HepG2 (cell line): ENCODE results near the gene INHA. TPM values are rescaled to one million over a fixed set of nuclear protein-coding genes. Genes with fewer than 3 reads are reported as not detected.
A peak's percentile ranks its signal among the peaks of the same experiment; 100 is the strongest.

ENCODE experiments used
- ATAC-seq: fragments of 200-7000 bp; cut with Tn5 transposase; 3 replicates; pipeline ENCODE4 v1.9.1; 2020; ENCODE audit warnings: mild to moderate bottlenecking, moderate library complexity
- BruUV-seq: library from RNA; stranded (reverse); fragments of 400-500 nt; replicated peaks from 2 replicates; lab custom pipeline; 2021; lab: Mats Ljungman, UMichigan
- CTCF ChIA-PET: fragments of 300-600 bp; formaldehyde crosslinking; extraction: SDS; loops from one replicate; lab custom pipeline; 2021; ENCODE audit warnings: low total read pairs, inconsistent platforms, low intra/inter-chr PET ratio; lab: Yijun Ruan, JAX
- POLR2A ChIA-PET: fragments of 350-600 bp; sonication (Branson Sonifier 250); formaldehyde crosslinking; loops from one replicate; lab custom pipeline; 2020; ENCODE audit warnings: antibody characterized with exemption, inconsistent platforms; lab: Yijun Ruan, JAX
- DNase-seq: peaks from one replicate; pipeline ENCODE4 v3.0.0-alpha.2; 2015; ENCODE audit warnings: low spot score
- FAIRE-seq: peaks from 3 replicates; lab custom pipeline; 2011; peaks lifted over from hg19 to GRCh38; lab: Jason Lieb, UNC
- H2AFZ ChIP-seq: one replicate; pipeline ENCODE4 v1.6.1; 2011; ENCODE audit warnings: low read length, inconsistent platforms
- H3K27ac ChIP-seq: fragments of 300-600 bp; 3 replicates; pipeline ENCODE4 v1.8.0; 2011; ENCODE audit warnings: mixed run types, mild to moderate bottlenecking, mixed read lengths, low read length, inconsistent platforms; ENCODE audit not compliant: insufficient read depth; ENCODE audit errors: extremely low read length
- H3K27me3 ChIP-seq, 2 experiments: fragments of 200-600 bp in 1 of 2; 2 replicates in 1 of 2; 3 replicates in 1 of 2; pipeline versions ENCODE4 v1.6.0 to v1.8.0; 2011; ENCODE audit warnings: low read length in 2 of 2, mild to moderate bottlenecking in 2 of 2, moderate library complexity in 2 of 2, inconsistent platforms in 1 of 2; ENCODE audit not compliant: insufficient read depth in 2 of 2, control insufficient read depth in 1 of 2
- H3K36me3 ChIP-seq, 2 experiments: fragments of 200-600 bp in 1 of 2; replicated peaks in 1 of 2; 2 replicates in 1 of 2; 3 replicates in 1 of 2; pipeline versions ENCODE4 v1.5.1 to v1.8.0; 2011; ENCODE audit warnings: low read length in 2 of 2, inconsistent platforms in 1 of 2; ENCODE audit not compliant: insufficient read depth in 2 of 2, control insufficient read depth in 1 of 2
- H3K4me1 ChIP-seq: 2 replicates; pipeline ENCODE4 v1.5.1; 2012; ENCODE audit warnings: low read length, inconsistent platforms; ENCODE audit not compliant: insufficient read depth
- H3K4me2 ChIP-seq: 2 replicates; pipeline ENCODE4 v1.6.0; 2011; ENCODE audit warnings: low read depth, low read length, inconsistent platforms
- H3K4me3 ChIP-seq, 3 experiments: fragments of 200-600 bp in 1 of 3; sonication (generic), shearing (Covaris generic) in 1 of 3; replicated peaks in 1 of 3; 2 replicates each; pipeline ENCODE4 v1.5.1; 2011 to 2016; ENCODE audit warnings: low read length in 3 of 3, inconsistent platforms in 2 of 3, low read depth in 2 of 3, mild to moderate bottlenecking in 2 of 3, control low read depth in 1 of 3, mixed read lengths in 1 of 3; ENCODE audit not compliant: insufficient read depth in 1 of 3
- H3K79me2 ChIP-seq: one replicate; pipeline ENCODE4 v1.6.1; 2011; ENCODE audit warnings: low read length, inconsistent platforms; ENCODE audit not compliant: insufficient read depth
- H3K9ac ChIP-seq: 2 replicates; pipeline ENCODE4 v1.6.0; 2011; ENCODE audit warnings: mild to moderate bottlenecking, low read depth, low read length, inconsistent platforms; ENCODE audit not compliant: insufficient read depth
- H3K9me3 ChIP-seq: 2 replicates; pipeline ENCODE4 v1.5.1; 2012; ENCODE audit warnings: mild to moderate bottlenecking, low read length
- H4K20me1 ChIP-seq: 2 replicates; pipeline ENCODE4 v1.6.0; 2011; ENCODE audit warnings: inconsistent platforms, mild to moderate bottlenecking, low read length, moderate library complexity; ENCODE audit not compliant: insufficient read depth
- CCAR2 ChIP-seq: fragments of 200-400 bp; formaldehyde crosslinking; optimal IDR thresholded peaks from 2 replicates; pipeline ENCODE3; 2018; ENCODE audit warnings: low read depth, mild to moderate bottlenecking, low read length, moderate library complexity
- FIP1L1 ChIP-seq: fragments of 200-400 bp; formaldehyde crosslinking; IDR thresholded peaks from 2 replicates; pipeline ENCODE4 v1.6.1; 2018; ENCODE audit warnings: low read depth, mild to moderate bottlenecking, low read length, moderate library complexity, borderline replicate concordance; ENCODE audit not compliant: insufficient read depth
- HIVEP1 ChIP-seq: sonication (generic); formaldehyde crosslinking; IDR thresholded peaks from 2 replicates; pipeline ENCODE4 v1.4.0; 2020; ENCODE audit warnings: mild to moderate bottlenecking, missing genetic modification reagents
- HNRNPL ChIP-seq: fragments of 200-400 bp; formaldehyde crosslinking; IDR thresholded peaks from 2 replicates; pipeline ENCODE4 v1.6.1; 2017; ENCODE audit warnings: mild to moderate bottlenecking, low read depth, low read length
- RBFOX2 ChIP-seq: fragments of 200-400 bp; formaldehyde crosslinking; IDR thresholded peaks from 2 replicates; pipeline ENCODE4 v1.6.1; 2017; ENCODE audit warnings: low read depth, mild to moderate bottlenecking, low read length
- ZBTB3 ChIP-seq: sonication (generic); formaldehyde crosslinking; IDR thresholded peaks from 2 replicates; pipeline ENCODE4 v1.4.0; 2020; ENCODE audit warnings: low read depth, mild to moderate bottlenecking, moderate library complexity, missing genetic modification reagents, borderline replicate concordance
- ZFX ChIP-seq: sonication (generic); formaldehyde crosslinking; IDR thresholded peaks from 2 replicates; pipeline ENCODE4 v1.4.0; 2020; ENCODE audit warnings: mild to moderate bottlenecking, low read depth, missing genetic modification reagents, moderate library complexity
- ZNF660 ChIP-seq: sonication (generic); formaldehyde crosslinking; IDR thresholded peaks from 2 replicates; pipeline ENCODE4 v1.5.1; 2020; ENCODE audit warnings: mild to moderate bottlenecking, low read depth, missing genetic modification reagents, borderline replicate concordance
- ZNF792 ChIP-seq: IDR thresholded peaks from 2 replicates; pipeline ENCODE4 v1.6.1; 2016
- ZNF841 ChIP-seq: sonication (generic); formaldehyde crosslinking; IDR thresholded peaks from 2 replicates; pipeline ENCODE4 v1.8.1; 2023; ENCODE audit warnings: missing genetic modification reagents, borderline replicate concordance
- ZNF891 ChIP-seq: sonication (generic); formaldehyde crosslinking; IDR thresholded peaks from 2 replicates; pipeline ENCODE4 v1.5.0; 2020; ENCODE audit warnings: mild to moderate bottlenecking, missing genetic modification reagents
- WGBS: methylation state at CpG from one replicate; pipeline ENCODE4 v1.1.6; 2017; ENCODE audit warnings: low lambda C conversion rate; 5-methylcytosine and 5-hydroxymethylcytosine counted together
- in situ Hi-C: cut with HindIII; loops from 2 replicates; pipeline ENCODE4 v1.10.0; 2017; ENCODE audit warnings: low pct_unique_long_range_greater_than_20kb; ENCODE audit not compliant: extremely low pct_ligation_motif_present
- intact Hi-C: fragments of 100-400 bp; cut with micrococcal nuclease; formaldehyde crosslinking; loops from one replicate; pipeline ENCODE4 v1.10.0; 2022; ENCODE audit not compliant: unreplicated experiment
- polyA plus RNA-seq, 8 experiments: library from polyadenylated mRNA; depleted of rRNA in 3 of 8; stranded (reverse) in 7 of 8; unstranded in 1 of 8; fragments of >200 nt; fragmentation: Illumina TruSeq in 4 of 8; extraction: Trizol in 4 of 8; gene quantifications; 2 replicates each; pipeline versions ENCODE4 v1.2.1 to v1.2.3, GENCODE V29; 2011 to 2016; ENCODE audit warnings: low read depth in 4 of 8, missing spikeins in 1 of 8, mixed read lengths in 1 of 8; ENCODE audit not compliant: insufficient read depth in 1 of 8
- total RNA-seq, 5 experiments: library from RNA; depleted of rRNA; stranded (reverse); fragments of >200 nt; fragmentation: Illumina TruSeq; extraction: Trizol; gene quantifications; 2 replicates each; pipeline ENCODE4 v1.2.3, GENCODE V29; 2016; ENCODE audit warnings: low read depth in 1 of 5
- TF ChIP-seq, protein P1 (sequence below): sonication (generic); formaldehyde crosslinking; IDR thresholded peaks from 2 replicates; pipeline ENCODE4 v1.5.0; 2020; ENCODE audit warnings: missing genetic modification reagents, mild to moderate bottlenecking, borderline replicate concordance
- TF ChIP-seq, protein P2 (sequence below): sonication (generic); formaldehyde crosslinking; IDR thresholded peaks from 2 replicates; pipeline ENCODE4 v1.4.0; 2020; ENCODE audit warnings: mild to moderate bottlenecking, missing genetic modification reagents

Gene INHA
- total and polyA plus RNA-seq, 2 of the 13 experiments (the other 11 are each of a cell fraction or from before 2014, with no cell fraction given): 4.1 to 15.2 TPM

GRCh38 chr2:219538956-219539788 is 32.9 kb upstream of the INHA start (continued):
- TF ChIP-seq HIVEP1 (CRISPR knock-in tag): no peak

DNA sequence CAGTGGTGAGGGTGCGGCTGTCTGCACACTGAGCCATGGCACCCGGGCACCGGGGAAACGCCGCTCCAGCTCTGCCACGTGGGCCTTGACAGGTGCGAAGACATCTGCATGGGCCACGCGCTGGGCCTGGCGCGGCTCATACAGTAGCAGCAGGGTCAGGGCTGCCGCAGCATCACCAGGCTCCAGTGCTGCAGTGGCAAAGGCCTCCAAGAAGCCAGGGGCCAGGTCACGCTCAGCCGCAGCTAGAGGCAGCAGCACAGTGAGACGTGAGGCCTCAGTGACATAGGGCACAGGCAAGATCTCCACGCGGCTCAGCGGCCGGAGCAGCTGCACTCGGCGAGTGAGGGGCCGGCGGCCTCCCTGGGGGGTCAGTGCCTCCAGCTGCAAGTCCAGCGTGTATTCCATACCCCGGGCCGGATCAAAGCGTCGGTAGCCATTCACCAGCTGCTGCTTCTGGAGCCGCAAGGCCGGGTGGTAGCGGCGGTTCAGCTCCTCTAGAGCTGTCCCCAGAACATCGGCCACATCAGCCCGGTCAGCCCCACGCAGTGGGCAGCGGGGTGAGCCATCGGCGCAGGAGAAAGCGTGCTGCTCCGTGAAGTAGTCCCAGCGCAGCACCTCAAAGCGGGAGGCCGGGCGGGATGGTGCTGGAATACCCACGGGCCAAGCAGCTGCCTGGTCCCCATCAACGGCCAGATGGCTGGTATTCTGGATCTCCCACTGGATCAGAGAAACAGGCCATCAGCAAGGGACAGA is 32.0 kb upstream of the INHA start:
- H2AFZ ChIP-seq: no peak overlapping the region
- POLR2A ChIA-PET: interaction anchor here (1.3 to 1.8 kb wide), 3 partner anchors 21 to 103 kb away, joined by 4 to 7 read pairs (median 5); partner anchors contain the start of gene GMPPA
- FAIRE-seq: no peak
- H4K20me1 ChIP-seq: peaks cover 50% of the 10 kb centered on the region
- H3K36me3 ChIP-seq: peaks cover 15 to 27% of the 10 kb centered on the region in 2 experiments
- CTCF ChIA-PET: interaction anchor here (1.2 to 5.3 kb wide), 4 partner anchors 21 to 150 kb away, joined by 4 to 127 read pairs (median 24); no protein-coding TSS in a partner anchor
- no peak overlapping the region for H3K9ac ChIP-seq
- H3K4me3 ChIP-seq: no peak overlapping the region
- 93% methylated on average over 31 of the region's 46 CpGs for WGBS
- intact Hi-C loops: loop anchor here (2.0 to 10.0 kb wide), 2 partner anchors 21 to 245 kb away; no protein-coding TSS in a partner anchor
- H3K4me2 ChIP-seq: no peak overlapping the region
- no peak for ATAC-seq
- H3K79me2 ChIP-seq: peaks cover 30% of the 10 kb centered on the region
- peaks cover 52% of the 10 kb centered on the region for H3K4me1 ChIP-seq
- DNase-seq: no peak
- H3K9me3 ChIP-seq: no peaks in the 10 kb centered on the region
- H3K27me3 ChIP-seq: peaks cover 0 to 17% of the 10 kb centered on the region in 2 experiments; a peak in 3 of 5 replicates
- BruUV-seq: no TSS peak
- in situ Hi-C loops: loop anchor here (5.0 kb wide), 1 partner anchor 102 kb away; no protein-coding TSS in a partner anchor
- H3K27ac ChIP-seq: no peak overlapping the region
- TF ChIP-seq RBFOX2 (peak; percentile 77), CCAR2 (no peak), ZNF660 (CRISPR knock-in tag) (no peak), ZNF891 (CRISPR knock-in tag) (0 out of 2 replicates have a peak, but pooled peaks have one; percentile 46), ZBTB3 (CRISPR knock-in tag) (no peak), FIP1L1 (no peak), ZNF792 (CRISPR knock-in tag) (no peak), HNRNPL (0 out of 2 replicates have a peak, but pooled peaks have one; percentile 26), ZNF841 (no peak), ZFX (CRISPR knock-in tag) (0 out of 2 replicates have a peak, but pooled peaks have one; percentile 28)
- TF ChIP-seq, protein P1, sequence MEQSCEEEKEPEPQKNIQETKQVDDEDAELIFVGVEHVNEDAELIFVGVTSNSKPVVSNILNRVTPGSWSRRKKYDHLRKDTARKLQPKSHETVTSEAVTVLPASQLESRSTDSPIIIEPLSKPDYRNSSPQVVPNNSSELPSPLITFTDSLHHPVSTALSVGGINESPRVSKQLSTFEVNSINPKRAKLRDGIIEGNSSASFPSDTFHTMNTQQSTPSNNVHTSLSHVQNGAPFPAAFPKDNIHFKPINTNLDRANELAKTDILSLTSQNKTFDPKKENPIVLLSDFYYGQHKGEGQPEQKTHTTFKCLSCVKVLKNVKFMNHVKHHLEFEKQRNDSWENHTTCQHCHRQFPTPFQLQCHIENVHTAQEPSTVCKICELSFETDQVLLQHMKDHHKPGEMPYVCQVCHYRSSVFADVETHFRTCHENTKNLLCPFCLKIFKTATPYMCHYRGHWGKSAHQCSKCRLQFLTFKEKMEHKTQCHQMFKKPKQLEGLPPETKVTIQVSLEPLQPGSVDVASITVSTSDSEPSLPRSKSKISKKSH: peak; percentile 65; the same call in 1 of the 2 replicates
- TF ChIP-seq, protein P2, sequence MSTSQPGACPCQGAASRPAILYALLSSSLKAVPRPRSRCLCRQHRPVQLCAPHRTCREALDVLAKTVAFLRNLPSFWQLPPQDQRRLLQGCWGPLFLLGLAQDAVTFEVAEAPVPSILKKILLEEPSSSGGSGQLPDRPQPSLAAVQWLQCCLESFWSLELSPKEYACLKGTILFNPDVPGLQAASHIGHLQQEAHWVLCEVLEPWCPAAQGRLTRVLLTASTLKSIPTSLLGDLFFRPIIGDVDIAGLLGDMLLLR: peak; percentile 27; the same call in 1 of the 2 replicates
